GM12875 (cell line): ENCODE data around the gene ACACB.

Experiments used
- H3K4me3 ChIP-seq: one replicate; pipeline ENCODE4 v1.5.1; 2011; ENCODE audit warnings: low read depth, low read length, control low read depth
- TF ChIP-seq, protein P1 (sequence below): IDR thresholded peaks from 2 replicates; pipeline ENCODE4 v1.5.1; 2011; ENCODE audit warnings: low read depth, mild to moderate bottlenecking, control low read depth, inconsistent platforms, low read length, moderate library complexity, borderline replicate concordance; ENCODE audit not compliant: insufficient read depth

The ACACB gene

DNA sequence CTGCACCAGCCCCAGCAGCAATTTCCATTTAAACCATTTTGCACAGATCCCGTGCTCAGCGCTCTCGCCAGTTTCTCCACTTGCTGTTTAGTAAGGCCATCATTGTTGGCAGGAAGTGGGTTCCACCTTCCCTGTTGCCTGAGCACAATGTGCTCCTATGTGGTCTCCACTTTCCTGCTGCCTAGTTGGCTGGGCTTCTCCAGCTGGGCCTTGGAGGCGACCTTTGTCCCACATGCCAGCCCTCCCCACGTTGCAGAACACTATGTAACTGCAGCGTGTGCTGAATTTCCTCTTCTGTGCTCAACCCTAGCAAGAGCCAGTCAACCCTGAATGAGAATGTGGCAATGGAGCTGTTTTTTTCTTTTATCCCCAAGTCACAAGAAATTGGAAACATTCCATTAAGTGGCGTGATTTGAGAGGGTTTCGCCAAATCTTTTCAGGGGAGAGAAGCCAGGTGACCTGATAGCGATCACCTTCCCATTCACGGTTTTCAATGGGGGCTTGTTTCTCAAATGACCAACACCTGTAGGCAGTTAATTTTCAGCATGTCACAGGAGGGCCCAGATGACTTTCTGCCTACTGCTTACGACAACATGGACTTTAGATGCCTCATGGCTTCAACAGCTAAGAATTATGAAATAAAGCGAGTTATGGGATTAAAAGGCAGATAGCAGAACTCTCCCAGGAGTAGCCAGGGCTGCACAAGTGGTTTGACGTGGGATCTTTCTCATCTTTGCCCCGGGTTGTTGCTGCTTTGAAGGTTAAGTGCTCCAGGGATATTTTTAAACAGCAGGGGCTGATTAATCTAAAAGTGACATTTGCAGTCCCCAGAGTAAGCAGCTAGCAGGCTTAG lies at the start of gene ACACB:
Gene ACACB (plus strand): TSS at position 830 of the 853 bp plus-strand sequence. CDS start 22,819 bp downstream, outside the sequence.
- TF ChIP-seq, protein P1, sequence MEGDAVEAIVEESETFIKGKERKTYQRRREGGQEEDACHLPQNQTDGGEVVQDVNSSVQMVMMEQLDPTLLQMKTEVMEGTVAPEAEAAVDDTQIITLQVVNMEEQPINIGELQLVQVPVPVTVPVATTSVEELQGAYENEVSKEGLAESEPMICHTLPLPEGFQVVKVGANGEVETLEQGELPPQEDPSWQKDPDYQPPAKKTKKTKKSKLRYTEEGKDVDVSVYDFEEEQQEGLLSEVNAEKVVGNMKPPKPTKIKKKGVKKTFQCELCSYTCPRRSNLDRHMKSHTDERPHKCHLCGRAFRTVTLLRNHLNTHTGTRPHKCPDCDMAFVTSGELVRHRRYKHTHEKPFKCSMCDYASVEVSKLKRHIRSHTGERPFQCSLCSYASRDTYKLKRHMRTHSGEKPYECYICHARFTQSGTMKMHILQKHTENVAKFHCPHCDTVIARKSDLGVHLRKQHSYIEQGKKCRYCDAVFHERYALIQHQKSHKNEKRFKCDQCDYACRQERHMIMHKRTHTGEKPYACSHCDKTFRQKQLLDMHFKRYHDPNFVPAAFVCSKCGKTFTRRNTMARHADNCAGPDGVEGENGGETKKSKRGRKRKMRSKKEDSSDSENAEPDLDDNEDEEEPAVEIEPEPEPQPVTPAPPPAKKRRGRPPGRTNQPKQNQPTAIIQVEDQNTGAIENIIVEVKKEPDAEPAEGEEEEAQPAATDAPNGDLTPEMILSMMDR, result no peak
- H3K4me3 ChIP-seq, result no peak within 1 kb of the TSS

DNA sequence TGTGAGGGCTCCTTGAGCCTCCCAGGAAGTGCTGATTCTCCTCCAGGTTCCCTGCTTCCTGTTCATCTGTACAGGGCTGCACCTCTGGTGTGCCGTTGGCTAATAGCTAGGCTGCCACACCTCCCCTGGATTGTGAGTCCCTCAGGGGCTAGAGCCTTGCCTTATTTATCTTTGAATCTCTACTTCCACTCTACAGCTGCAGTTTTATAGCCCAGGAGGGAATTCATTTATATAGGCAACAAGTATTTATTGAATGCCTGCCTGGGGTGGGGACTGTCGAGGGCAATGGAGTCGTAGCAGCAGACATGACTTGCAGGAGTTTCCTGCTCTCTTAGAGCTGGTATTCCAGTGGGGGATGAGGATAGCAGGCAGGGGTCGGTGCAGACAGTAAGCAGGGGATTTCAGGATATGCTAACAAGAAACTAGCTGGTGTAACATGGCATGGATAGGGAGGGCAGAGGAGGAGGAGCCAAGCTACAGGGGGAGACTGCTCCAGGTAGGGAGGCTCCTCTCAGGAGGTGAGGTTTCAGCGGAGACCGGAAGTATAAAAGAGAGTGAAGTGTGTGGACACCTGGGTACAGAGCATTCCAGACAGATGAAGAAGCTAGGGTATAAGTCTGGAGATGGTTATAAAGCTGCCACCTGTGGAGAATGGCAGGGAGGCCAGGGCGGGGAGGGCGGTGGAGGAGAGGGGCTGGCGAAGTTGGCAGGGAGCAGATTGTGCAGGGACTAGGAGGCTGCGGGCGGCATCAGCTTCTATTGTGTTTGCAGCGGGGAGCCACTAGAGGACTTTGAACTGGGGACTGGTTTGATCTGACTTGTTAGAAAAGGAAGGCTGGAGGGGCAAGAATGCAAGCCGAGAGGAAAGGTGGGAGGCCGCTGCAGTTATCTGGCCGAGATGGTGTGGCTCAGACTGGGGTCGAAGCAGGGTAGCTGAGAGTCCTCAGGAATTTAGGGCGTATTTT lies 46.8 kb upstream of the ACACB start:
- TF ChIP-seq, protein P1, result no peak
- H3K4me3 ChIP-seq, result no peak overlapping the region

DNA sequence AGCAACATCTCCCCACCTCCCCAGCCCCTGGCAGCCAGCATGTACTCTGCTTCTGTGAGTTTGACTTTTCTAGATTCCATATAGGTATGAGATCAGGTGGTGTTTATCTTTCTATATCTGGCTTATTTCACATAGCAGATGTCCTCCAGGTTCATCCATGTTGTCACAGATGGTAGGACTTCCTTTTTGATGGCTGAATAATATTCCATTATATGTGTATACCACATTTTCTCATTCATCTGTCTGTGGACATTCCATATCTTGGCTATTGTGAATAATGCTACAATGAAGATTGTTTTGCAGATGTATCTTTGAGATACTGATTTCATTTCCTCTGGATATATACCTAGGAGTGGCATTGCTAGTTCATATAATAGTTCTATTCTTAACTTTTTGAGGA lies 41.5 kb upstream of the ACACB start:
- H3K4me3 ChIP-seq, result no peak overlapping the region
- TF ChIP-seq, protein P1, result no peak

GRCh38 chr12:109082751-109083150 lies 33.6 kb upstream of the ACACB start:
- no peak overlapping the region for H3K4me3 ChIP-seq
- TF ChIP-seq, protein P1, result no peak

DNA sequence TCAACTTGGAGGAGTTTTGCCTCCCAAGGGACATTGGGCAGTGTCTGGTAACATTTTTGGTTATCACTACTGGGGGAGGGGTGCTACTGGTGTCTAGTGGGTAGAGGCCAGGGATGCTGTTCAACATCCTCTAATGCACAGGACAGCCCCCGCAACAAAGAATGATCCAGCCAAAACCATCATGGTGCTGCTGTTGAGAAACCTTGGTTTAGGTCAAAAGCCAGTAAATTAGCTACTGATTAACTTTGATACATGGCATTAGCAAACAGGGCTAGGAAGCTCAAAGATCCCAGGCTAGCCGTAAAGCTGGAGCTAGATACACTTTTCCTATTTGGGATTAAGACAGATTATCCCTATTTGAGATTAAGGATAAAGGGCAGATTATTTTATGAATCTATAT lies 32.0 kb upstream of the ACACB start:
- TF ChIP-seq, protein P1, result no peak
- H3K4me3 ChIP-seq, result no peak overlapping the region

GRCh38 chr12:109085590-109085989 lies 30.8 kb upstream of the ACACB start:
- TF ChIP-seq, protein P1, result no peak
- no peak overlapping the region for H3K4me3 ChIP-seq
